Stimulated activated CD4-positive, alpha-beta T cell treated with anti-CD3 and anti-CD28 coated beads, Interleukin-1b, Interleukin-23, amount 100 ng/mL, for 24 hours (primary cell): ENCODE results near the gene ZNF560.

Experiments used
- DNase-seq, 4 experiments: peaks; one replicate each; pipeline ENCODE4 v3.0.0-alpha.2; 2020; ENCODE audit warnings: low read depth in 4 of 4, low spot score in 1 of 4

ZNF560 gene

DNA sequence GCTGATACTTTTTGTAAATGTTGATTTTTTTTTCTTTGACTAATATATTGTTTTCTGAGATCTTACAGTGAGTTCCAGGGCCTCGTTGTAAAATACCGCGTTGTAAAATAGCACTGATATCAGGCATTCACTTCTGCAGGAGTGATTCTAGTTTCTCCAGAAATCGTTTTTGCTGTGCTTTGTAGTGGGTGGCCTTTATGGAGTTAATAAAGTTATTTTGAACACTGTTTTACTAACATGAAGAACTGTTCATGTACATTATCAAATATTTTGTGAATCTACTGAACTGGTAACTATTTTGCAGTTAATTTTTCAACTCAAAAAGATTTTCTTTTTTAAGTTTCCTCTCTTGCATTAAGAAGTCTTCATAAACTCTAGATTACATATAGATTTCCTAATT is 62.1 kb downstream of the ZNF560 start:
- DNase-seq, result no peak

DNA sequence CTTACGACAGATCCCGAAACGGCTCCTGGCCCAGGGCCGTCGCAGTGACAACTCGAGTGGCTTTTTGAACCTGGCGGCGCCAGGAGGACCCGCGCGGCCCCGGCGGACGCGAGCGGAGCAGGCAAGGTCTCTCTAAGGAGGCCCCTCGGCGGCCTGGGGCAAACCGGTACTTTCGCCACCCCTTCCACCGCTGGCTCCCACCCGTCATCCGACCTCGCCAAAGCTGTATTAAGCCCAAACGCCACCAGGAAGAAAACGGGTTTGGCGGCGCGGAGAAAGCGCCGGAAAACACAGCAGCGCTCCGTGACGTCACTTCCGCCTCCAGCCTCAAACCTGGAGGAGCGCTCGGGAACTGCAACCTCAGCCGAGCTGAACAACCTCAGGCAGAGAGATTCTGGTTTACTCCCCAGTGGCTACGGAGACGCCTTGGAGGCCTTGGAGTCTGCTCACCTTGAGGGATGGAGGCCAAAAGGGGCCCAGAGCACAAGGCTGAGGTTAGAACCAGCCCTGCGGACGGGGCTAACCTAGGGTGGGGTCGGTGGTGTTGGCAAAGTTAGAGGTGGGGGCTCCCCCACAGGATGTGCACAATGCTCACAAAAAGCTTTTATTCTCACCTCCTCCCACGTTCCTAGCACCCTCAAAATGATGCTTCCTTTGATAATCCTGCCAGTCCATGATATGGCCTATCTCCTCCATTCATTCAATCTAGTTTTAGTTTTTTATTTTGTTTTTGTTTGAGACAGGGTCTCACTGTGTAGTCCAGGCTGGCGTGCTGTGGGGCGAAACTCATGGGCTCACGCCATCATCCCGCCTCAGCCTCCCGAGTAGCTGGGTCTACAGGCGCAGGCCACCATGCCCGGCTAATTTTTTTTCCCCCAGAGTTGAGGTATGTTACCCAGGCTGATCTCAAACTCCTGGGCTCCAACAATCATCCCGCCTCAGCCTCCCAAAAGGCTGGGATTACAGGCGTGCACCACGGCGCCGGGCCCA is 62.8 kb downstream of the ZNF560 start, which contains the start of gene ZNF266:
ZNF266 (minus strand) TSS at position 295 of the 990 bp plus-strand sequence. CDS start 15,484 bp downstream, outside the sequence.
- peak; percentile 78 to 88 (median 86) for DNase-seq

DNA sequence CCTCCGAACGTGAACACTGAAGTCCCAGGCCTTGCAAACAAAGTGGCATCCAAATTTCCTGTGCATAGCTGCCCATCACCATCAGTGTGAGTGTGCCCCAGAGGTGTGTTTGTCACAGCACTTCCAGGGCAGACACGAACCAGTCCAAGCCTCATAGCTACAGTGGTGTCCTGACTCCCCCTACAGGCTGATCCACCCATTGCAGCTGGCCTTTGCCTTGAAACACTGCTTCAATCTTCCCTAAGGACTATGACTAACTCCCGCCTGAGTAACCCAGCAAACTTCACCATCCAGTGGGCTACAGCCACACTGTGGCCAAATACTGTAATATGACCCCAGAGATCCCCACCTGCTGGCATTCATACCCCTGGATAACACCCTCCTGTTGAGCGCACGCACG is 66.9 kb downstream of the ZNF560 start:
- DNase-seq, result peak in 1 of 4 experiments; percentile 29

DNA sequence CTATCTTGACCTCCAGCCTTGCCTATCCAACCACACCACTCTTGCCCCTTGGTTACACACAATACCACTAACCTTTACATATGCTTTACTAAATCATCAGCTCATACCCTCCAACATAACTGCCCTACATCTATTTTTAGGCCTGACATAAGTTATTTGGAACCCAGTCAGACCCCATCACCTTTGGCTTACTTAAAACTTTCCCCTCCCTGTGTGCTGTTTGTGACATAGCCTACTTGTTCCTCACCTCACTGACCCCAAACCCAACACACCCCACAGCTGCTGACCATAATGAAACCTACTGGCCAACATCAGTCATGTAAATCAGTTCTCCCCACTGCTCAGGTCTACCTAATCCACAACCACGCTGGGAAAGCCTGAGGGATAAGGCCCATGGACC is 68.0 kb downstream of the ZNF560 start:
- DNase-seq, result no peak

DNA sequence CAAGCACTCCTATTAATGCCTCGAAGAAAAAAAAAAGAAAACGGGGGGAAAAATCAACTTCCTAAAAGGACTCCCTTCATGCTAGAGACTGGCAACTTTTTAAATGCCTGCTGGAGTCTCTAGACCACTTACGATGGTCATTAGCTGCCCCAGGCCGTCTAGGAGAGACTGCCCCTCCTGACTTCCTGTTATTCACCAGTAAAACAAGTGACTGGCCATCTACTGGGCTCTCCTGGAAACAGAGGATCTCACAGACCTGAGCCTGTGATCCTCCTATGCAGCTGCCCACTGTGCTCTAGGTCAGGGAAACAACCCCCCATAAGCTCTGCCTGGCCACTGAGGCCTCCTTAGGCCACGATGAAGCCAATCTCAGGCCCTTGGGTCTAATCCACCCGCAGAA is 70.5 kb downstream of the ZNF560 start:
- DNase-seq, result no peak
